Esophagus squamous epithelium (tissue), 4 donors: ENCODE measurements around the gene ESPL1.

ENCODE experiments used
- CTCF ChIP-seq, 6 experiments: fragments of 450-650 bp in 4 of 6; fragments of 200-600 bp in 2 of 6; sonication (generic) in 2 of 6; IDR thresholded peaks; one replicate each; pipeline ENCODE4 v1.5.1; 2016 to 2019; ENCODE audit warnings: antibody characterized with exemption in 6 of 6, mild to moderate bottlenecking in 4 of 6, moderate library complexity in 4 of 6
- POLR2A ChIP-seq, 4 donors: fragments of 450-650 bp; IDR thresholded peaks; one replicate each; pipeline ENCODE4 v1.6.1; 2017; ENCODE audit warnings: antibody characterized with exemption in 4 of 4, mild to moderate bottlenecking in 4 of 4, moderate library complexity in 3 of 4

DNA sequence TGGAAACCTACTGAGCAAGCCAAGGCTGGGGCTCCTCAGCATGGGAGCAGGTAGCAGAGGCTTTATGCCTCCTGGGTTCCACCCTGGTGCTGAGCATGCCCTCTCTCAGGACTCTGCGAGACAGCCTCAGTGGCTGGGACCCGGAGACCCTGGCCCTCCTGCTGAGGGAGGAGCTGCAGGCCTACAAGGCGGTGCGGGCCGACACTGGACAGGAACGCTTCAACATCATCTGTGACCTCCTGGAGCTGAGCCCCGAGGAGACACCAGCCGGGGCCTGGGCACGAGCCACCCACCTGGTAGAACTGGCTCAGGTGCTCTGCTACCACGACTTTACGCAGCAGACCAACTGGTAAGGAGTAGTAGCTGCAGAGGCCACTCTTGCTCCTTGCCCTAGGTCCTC is 8.4 kb downstream of the ESPL1 start:
- TF ChIP-seq CTCF (IDR thresholded peaks at IDR 0.05) (no peak), POLR2A (IDR thresholded peaks at IDR 0.05) (no peak)
